HepG2 (cell line): ENCODE results near the gene SND1. TPM values are rescaled to one million over a fixed set of nuclear protein-coding genes. Genes with fewer than 3 reads are reported as not detected.

ENCODE experiments used
- ATAC-seq: fragments of 200-7000 bp; cut with Tn5 transposase; 3 replicates; pipeline ENCODE4 v1.9.1; 2020; ENCODE audit warnings: mild to moderate bottlenecking, moderate library complexity
- BruUV-seq: library from RNA; stranded (reverse); fragments of 400-500 nt; replicated peaks from 2 replicates; lab custom pipeline; 2021; lab: Mats Ljungman, UMichigan
- CTCF ChIA-PET: fragments of 300-600 bp; formaldehyde crosslinking; extraction: SDS; loops from one replicate; lab custom pipeline; 2021; ENCODE audit warnings: low total read pairs, inconsistent platforms, low intra/inter-chr PET ratio; lab: Yijun Ruan, JAX
- POLR2A ChIA-PET: fragments of 350-600 bp; sonication (Branson Sonifier 250); formaldehyde crosslinking; loops from one replicate; lab custom pipeline; 2020; ENCODE audit warnings: antibody characterized with exemption, inconsistent platforms; lab: Yijun Ruan, JAX
- DNase-seq: peaks from one replicate; pipeline ENCODE4 v3.0.0-alpha.2; 2015; ENCODE audit warnings: low spot score
- FAIRE-seq: peaks from 3 replicates; lab custom pipeline; 2011; peaks lifted over from hg19 to GRCh38; lab: Jason Lieb, UNC
- H2AFZ ChIP-seq: one replicate; pipeline ENCODE4 v1.6.1; 2011; ENCODE audit warnings: low read length, inconsistent platforms
- H3K27ac ChIP-seq: fragments of 300-600 bp; 3 replicates; pipeline ENCODE4 v1.8.0; 2011; ENCODE audit warnings: mixed run types, mild to moderate bottlenecking, mixed read lengths, low read length, inconsistent platforms; ENCODE audit not compliant: insufficient read depth; ENCODE audit errors: extremely low read length
- H3K27me3 ChIP-seq, 2 experiments: fragments of 200-600 bp in 1 of 2; 2 replicates in 1 of 2; 3 replicates in 1 of 2; pipeline versions ENCODE4 v1.6.0 to v1.8.0; 2011; ENCODE audit warnings: low read length in 2 of 2, mild to moderate bottlenecking in 2 of 2, moderate library complexity in 2 of 2, inconsistent platforms in 1 of 2; ENCODE audit not compliant: insufficient read depth in 2 of 2, control insufficient read depth in 1 of 2
- H3K36me3 ChIP-seq, 2 experiments: fragments of 200-600 bp in 1 of 2; replicated peaks in 1 of 2; 2 replicates in 1 of 2; 3 replicates in 1 of 2; pipeline versions ENCODE4 v1.5.1 to v1.8.0; 2011; ENCODE audit warnings: low read length in 2 of 2, inconsistent platforms in 1 of 2; ENCODE audit not compliant: insufficient read depth in 2 of 2, control insufficient read depth in 1 of 2
- H3K4me1 ChIP-seq: 2 replicates; pipeline ENCODE4 v1.5.1; 2012; ENCODE audit warnings: low read length, inconsistent platforms; ENCODE audit not compliant: insufficient read depth
- H3K4me2 ChIP-seq: 2 replicates; pipeline ENCODE4 v1.6.0; 2011; ENCODE audit warnings: low read depth, low read length, inconsistent platforms
- H3K4me3 ChIP-seq, 3 experiments: fragments of 200-600 bp in 1 of 3; sonication (generic), shearing (Covaris generic) in 1 of 3; replicated peaks in 1 of 3; 2 replicates each; pipeline ENCODE4 v1.5.1; 2011 to 2016; ENCODE audit warnings: low read length in 3 of 3, inconsistent platforms in 2 of 3, low read depth in 2 of 3, mild to moderate bottlenecking in 2 of 3, control low read depth in 1 of 3, mixed read lengths in 1 of 3; ENCODE audit not compliant: insufficient read depth in 1 of 3
- H3K79me2 ChIP-seq: one replicate; pipeline ENCODE4 v1.6.1; 2011; ENCODE audit warnings: low read length, inconsistent platforms; ENCODE audit not compliant: insufficient read depth
- H3K9ac ChIP-seq: 2 replicates; pipeline ENCODE4 v1.6.0; 2011; ENCODE audit warnings: mild to moderate bottlenecking, low read depth, low read length, inconsistent platforms; ENCODE audit not compliant: insufficient read depth
- H3K9me3 ChIP-seq: 2 replicates; pipeline ENCODE4 v1.5.1; 2012; ENCODE audit warnings: mild to moderate bottlenecking, low read length
- H4K20me1 ChIP-seq: 2 replicates; pipeline ENCODE4 v1.6.0; 2011; ENCODE audit warnings: inconsistent platforms, mild to moderate bottlenecking, low read length, moderate library complexity; ENCODE audit not compliant: insufficient read depth
- BORCS8-MEF2B ChIP-seq: sonication (generic); formaldehyde crosslinking; IDR thresholded peaks from 2 replicates; pipeline ENCODE4 v1.8.0; 2022; ENCODE audit warnings: mild to moderate bottlenecking, missing genetic modification reagents
- E2F5 ChIP-seq: sonication (generic); formaldehyde crosslinking; conservative IDR thresholded peaks from 2 replicates; pipeline ENCODE4 v1.4.0; 2020; ENCODE audit warnings: missing genetic modification reagents
- JUND ChIP-seq: sonication (generic); formaldehyde crosslinking; IDR thresholded peaks from 2 replicates; pipeline ENCODE4 v1.8.0; 2022; ENCODE audit warnings: mild to moderate bottlenecking, missing genetic modification reagents
- NRL ChIP-seq: sonication (generic); formaldehyde crosslinking; IDR thresholded peaks from 2 replicates; pipeline ENCODE4 v1.5.0; 2020; ENCODE audit warnings: missing genetic modification reagents, mild to moderate bottlenecking, moderate library complexity, borderline replicate concordance
- PHF5A ChIP-seq: IDR thresholded peaks from one replicate; pipeline ENCODE4 v1.6.1; 2018; ENCODE audit warnings: low read depth, missing genetic modification reagents; ENCODE audit not compliant: unreplicated experiment
- POLR2A ChIP-seq, 2 experiments: IDR thresholded peaks; 2 replicates each; pipeline ENCODE4 v1.6.1; 2011; ENCODE audit warnings: low read depth in 2 of 2, low read length in 2 of 2, mild to moderate bottlenecking in 1 of 2, moderate library complexity in 1 of 2; ENCODE audit not compliant: insufficient read depth in 1 of 2
- PRMT3 ChIP-seq: sonication (generic); formaldehyde crosslinking; IDR thresholded peaks from 2 replicates; pipeline ENCODE4 v1.8.1; 2022; ENCODE audit warnings: low read depth, mild to moderate bottlenecking, moderate library complexity, missing genetic modification reagents, borderline replicate concordance
- RBAK ChIP-seq: sonication (generic); formaldehyde crosslinking; IDR thresholded peaks from 2 replicates; pipeline ENCODE4 v1.5.1; 2020; ENCODE audit warnings: mild to moderate bottlenecking, missing genetic modification reagents
- ZNF235 ChIP-seq: sonication (generic); formaldehyde crosslinking; IDR thresholded peaks from 2 replicates; pipeline ENCODE4 v1.8.1; 2023; ENCODE audit warnings: mild to moderate bottlenecking, missing genetic modification reagents, borderline replicate concordance
- ZNF44 ChIP-seq: sonication (generic); formaldehyde crosslinking; IDR thresholded peaks from 2 replicates; pipeline ENCODE4 v1.5.1; 2020; ENCODE audit warnings: mild to moderate bottlenecking, missing genetic modification reagents
- whole genome bisulfite sequencing: methylation state at CpG from one replicate; pipeline ENCODE4 v1.1.6; 2017; ENCODE audit warnings: low lambda C conversion rate; 5-methylcytosine and 5-hydroxymethylcytosine counted together
- in situ Hi-C: cut with HindIII; loops from 2 replicates; pipeline ENCODE4 v1.10.0; 2017; ENCODE audit warnings: low pct_unique_long_range_greater_than_20kb; ENCODE audit not compliant: extremely low pct_ligation_motif_present
- intact Hi-C: fragments of 100-400 bp; cut with micrococcal nuclease; formaldehyde crosslinking; loops from one replicate; pipeline ENCODE4 v1.10.0; 2022; ENCODE audit not compliant: unreplicated experiment
- polyA plus RNA-seq, 8 experiments: library from polyadenylated mRNA; depleted of rRNA in 3 of 8; stranded (reverse) in 7 of 8; unstranded in 1 of 8; fragments of >200 nt; fragmentation: Illumina TruSeq in 4 of 8; extraction: Trizol in 4 of 8; gene quantifications; 2 replicates each; pipeline versions ENCODE4 v1.2.1 to v1.2.3, GENCODE V29; 2011 to 2016; ENCODE audit warnings: low read depth in 4 of 8, missing spikeins in 1 of 8, mixed read lengths in 1 of 8; ENCODE audit not compliant: insufficient read depth in 1 of 8
- total RNA-seq, 5 experiments: library from RNA; depleted of rRNA; stranded (reverse); fragments of >200 nt; fragmentation: Illumina TruSeq; extraction: Trizol; gene quantifications; 2 replicates each; pipeline ENCODE4 v1.2.3, GENCODE V29; 2016; ENCODE audit warnings: low read depth in 1 of 5
- TF ChIP-seq, protein P1 (sequence below), 2 experiments: sonication (generic) in 1 of 2; formaldehyde crosslinking in 1 of 2; IDR thresholded peaks; 2 replicates each; pipeline versions ENCODE4 v1.5.1 to v1.6.1; 2011 to 2020; ENCODE audit warnings: borderline replicate concordance in 1 of 2, low read depth in 1 of 2, low read length in 1 of 2, mild to moderate bottlenecking in 1 of 2, missing genetic modification reagents in 1 of 2, moderate library complexity in 1 of 2
- TF ChIP-seq, protein P2 (sequence below): sonication (generic); formaldehyde crosslinking; IDR thresholded peaks from 2 replicates; pipeline ENCODE4 v1.4.0; 2020; ENCODE audit warnings: missing genetic modification reagents, borderline replicate concordance

Gene SND1
- total and polyA plus RNA-seq, 2 of the 13 experiments (the other 11 are each of a cell fraction or from before 2014, with no cell fraction given), result 110 to 182 TPM

- Histone ChIP-seq H3K79me2 (peaks cover 91% of the 10 kb centered on the region), H3K4me2 (no peak overlapping the region), H4K20me1 (peaks cover 35% of the 10 kb centered on the region), H3K27me3 (no peaks in the 10 kb centered on the region), H3K9me3 (no peaks in the 10 kb centered on the region), H2AFZ (no peak overlapping the region), H3K27ac (no peak overlapping the region), H3K4me3 (no peak overlapping the region), H3K36me3 (peaks cover 7 to 57% of the 10 kb centered on the region in 2 experiments), H3K4me1 (peaks cover 11% of the 10 kb centered on the region), H3K9ac (no peak overlapping the region)
- TF ChIP-seq, protein P1, sequence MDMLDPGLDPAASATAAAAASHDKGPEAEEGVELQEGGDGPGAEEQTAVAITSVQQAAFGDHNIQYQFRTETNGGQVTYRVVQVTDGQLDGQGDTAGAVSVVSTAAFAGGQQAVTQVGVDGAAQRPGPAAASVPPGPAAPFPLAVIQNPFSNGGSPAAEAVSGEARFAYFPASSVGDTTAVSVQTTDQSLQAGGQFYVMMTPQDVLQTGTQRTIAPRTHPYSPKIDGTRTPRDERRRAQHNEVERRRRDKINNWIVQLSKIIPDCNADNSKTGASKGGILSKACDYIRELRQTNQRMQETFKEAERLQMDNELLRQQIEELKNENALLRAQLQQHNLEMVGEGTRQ (IDR thresholded peaks at IDR 0.05; ENCODE audit: low read depth, low read length), result no peak
- TF ChIP-seq, protein P1 (CRISPR knock-in tag; IDR thresholded peaks at IDR 0.05; ENCODE audit: borderline replicate concordance), result no peak
- TF ChIP-seq PRMT3 (CRISPR knock-in tag), result no peak
- no peak for TF ChIP-seq PHF5A (CRISPR knock-in tag)
- TF ChIP-seq JUND (CRISPR knock-in tag), result no peak
- TF ChIP-seq ZNF44 (CRISPR knock-in tag), result no peak
- no peak for TF ChIP-seq ZNF235
- TF ChIP-seq BORCS8-MEF2B (CRISPR knock-in tag), result no peak
- TF ChIP-seq POLR2A (IDR thresholded peaks at IDR 0.05; ENCODE audit: insufficient read depth in 1 of 2, low read depth in 2 of 2, low read length in 2 of 2), result no peak
- TF ChIP-seq E2F5, result no peak
- TF ChIP-seq, protein P2, sequence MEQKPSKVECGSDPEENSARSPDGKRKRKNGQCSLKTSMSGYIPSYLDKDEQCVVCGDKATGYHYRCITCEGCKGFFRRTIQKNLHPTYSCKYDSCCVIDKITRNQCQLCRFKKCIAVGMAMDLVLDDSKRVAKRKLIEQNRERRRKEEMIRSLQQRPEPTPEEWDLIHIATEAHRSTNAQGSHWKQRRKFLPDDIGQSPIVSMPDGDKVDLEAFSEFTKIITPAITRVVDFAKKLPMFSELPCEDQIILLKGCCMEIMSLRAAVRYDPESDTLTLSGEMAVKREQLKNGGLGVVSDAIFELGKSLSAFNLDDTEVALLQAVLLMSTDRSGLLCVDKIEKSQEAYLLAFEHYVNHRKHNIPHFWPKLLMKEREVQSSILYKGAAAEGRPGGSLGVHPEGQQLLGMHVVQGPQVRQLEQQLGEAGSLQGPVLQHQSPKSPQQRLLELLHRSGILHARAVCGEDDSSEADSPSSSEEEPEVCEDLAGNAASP (CRISPR knock-in tag), result no peak
- no peak for TF ChIP-seq NRL (CRISPR knock-in tag)
- TF ChIP-seq RBAK (CRISPR knock-in tag), result no peak
- POLR2A ChIA-PET, result interaction anchor here (0.6 kb wide), 1 partner anchor 16 kb away, joined by 3 read pairs; no protein-coding TSS in a partner anchor
- intact Hi-C loops (no loop called here), in situ Hi-C loops (no loop called here)
- DNase-seq (no peak), ATAC-seq (no peak), FAIRE-seq (no peak)
- BruUV-seq, result no TSS peak
- CTCF ChIA-PET, result no interaction called here
- 97% methylated on average over 3 of the region's 3 CpGs for WGBS
These were observed 21.9 kb downstream of the SND1 start for GRCh38 chr7:127673902-127674301.
